ENCODE measurements around the gene GNPDA1.

DNA sequence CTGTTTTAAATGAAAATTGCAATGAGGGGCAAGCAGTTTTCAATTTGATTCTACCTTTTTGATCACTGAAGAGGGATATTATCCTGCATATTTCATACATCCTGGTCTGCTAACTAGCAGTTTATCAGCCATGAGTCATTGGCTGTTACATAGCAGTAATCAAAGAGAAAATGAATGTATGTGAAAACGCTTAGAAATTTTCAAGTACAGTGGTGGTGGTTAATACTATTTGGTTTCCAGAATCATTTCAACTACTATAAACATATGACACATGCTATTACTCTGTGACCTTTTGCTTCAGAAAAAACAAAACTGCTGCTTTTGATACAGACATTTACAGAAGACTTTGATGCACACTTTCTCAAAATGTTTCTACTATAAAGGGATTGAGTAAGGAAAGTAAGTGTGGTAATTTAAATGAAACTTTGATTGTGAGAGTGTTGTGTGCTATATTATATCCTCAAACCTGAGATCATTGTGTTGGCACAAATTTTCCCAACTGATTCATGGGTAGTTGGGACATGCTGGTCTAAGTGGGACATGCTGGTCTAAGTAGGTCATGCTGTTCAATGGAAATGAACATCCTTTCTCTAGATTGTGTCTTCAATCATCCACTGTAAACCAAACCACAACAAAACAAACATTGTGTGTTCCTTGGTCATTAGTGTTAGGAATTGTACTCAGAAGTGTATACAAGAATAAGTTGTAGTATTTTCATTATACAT, 38.8 kb downstream of the GNPDA1 start:
- TF ChIP-seq CTCF (IDR thresholded peaks at IDR 0.05 in 2 of 3, conservative IDR thresholded peaks at IDR 0.05 in 1 of 3; ENCODE audit: insufficient read depth in 2 of 3, low read depth in 1 of 3, low read length in 3 of 3) (peak in 1 of 3 experiments; percentile 1; a peak in 1 of 6 replicates), RB1 (IDR thresholded peaks at IDR 0.05; ENCODE audit: low read depth) (no peak), ZBTB8A (IDR thresholded peaks at IDR 0.05; ENCODE audit: partially characterized antibody) (no peak), BRF2 (IDR thresholded peaks at IDR 0.05; ENCODE audit: borderline replicate concordance, insufficient read depth, insufficient read length) (no peak)
- TF ChIP-seq, protein P1, sequence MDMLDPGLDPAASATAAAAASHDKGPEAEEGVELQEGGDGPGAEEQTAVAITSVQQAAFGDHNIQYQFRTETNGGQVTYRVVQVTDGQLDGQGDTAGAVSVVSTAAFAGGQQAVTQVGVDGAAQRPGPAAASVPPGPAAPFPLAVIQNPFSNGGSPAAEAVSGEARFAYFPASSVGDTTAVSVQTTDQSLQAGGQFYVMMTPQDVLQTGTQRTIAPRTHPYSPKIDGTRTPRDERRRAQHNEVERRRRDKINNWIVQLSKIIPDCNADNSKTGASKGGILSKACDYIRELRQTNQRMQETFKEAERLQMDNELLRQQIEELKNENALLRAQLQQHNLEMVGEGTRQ (CRISPR knock-in tag; IDR thresholded peaks at IDR 0.05), result no peak
